ENCODE data around the gene RUNX3.
"Not testable (repeated sequence)": the region's sequence is repeated elsewhere in the genome, so short reads cannot be mapped to it uniquely, and the experiment has no call there.

Gene RUNX3

GRCh38 chr1:24899581-24900485 is 30.2 kb downstream of the RUNX3 start:
- DNase-seq: no peak

GRCh38 chr1:24898909-24899439 is 31.1 kb downstream of the RUNX3 start:
- no peak for DNase-seq

GRCh38 chr1:24898152-24898908 is 31.7 kb downstream of the RUNX3 start:
- no peak for DNase-seq

GRCh38 chr1:24897263-24898151 is 32.6 kb downstream of the RUNX3 start:
- DNase-seq: no peak

GRCh38 chr1:24896596-24897262 is 33.3 kb downstream of the RUNX3 start:
- no peak for DNase-seq

GRCh38 chr1:24896176-24896575 is 33.9 kb downstream of the RUNX3 start:
- no peak for DNase-seq

- DNase-seq: no peak
Measured at GRCh38 chr1:24895511-24895910, 34.6 kb downstream of the RUNX3 start.

- no peak for DNase-seq
Measured at GRCh38 chr1:24894002-24894401, 36.1 kb downstream of the RUNX3 start.

GRCh38 chr1:24893431-24893830 is 36.6 kb downstream of the RUNX3 start:
- DNase-seq: no peak

GRCh38 chr1:24892188-24893153 is 37.6 kb downstream of the RUNX3 start:
- DNase-seq: no peak

- DNase-seq: not testable (repeated sequence)
Measured at GRCh38 chr1:24891367-24891766, 38.7 kb downstream of the RUNX3 start.

- DNase-seq: no peak
Measured at GRCh38 chr1:24890887-24891286, 39.2 kb downstream of the RUNX3 start.

GRCh38 chr1:24888971-24889676 is 41.0 kb downstream of the RUNX3 start:
- no peak for DNase-seq

- DNase-seq: no peak
Measured at GRCh38 chr1:24888061-24888970, 41.8 kb downstream of the RUNX3 start.

GRCh38 chr1:24886241-24886640 is 43.8 kb downstream of the RUNX3 start:
- DNase-seq: no peak

GRCh38 chr1:24884751-24885150 is 45.3 kb downstream of the RUNX3 start:
- no peak for DNase-seq

GRCh38 chr1:24881034-24881433 is 49.0 kb downstream of the RUNX3 start:
- no peak for DNase-seq

- DNase-seq: no peak
Measured at GRCh38 chr1:24878775-24879742, 51.0 kb downstream of the RUNX3 start.

All from NCI-H1930 (cell line).